ENCODE data around the gene CYP27B1. TPM values are rescaled to one million over a fixed set of nuclear protein-coding genes. Genes with fewer than 3 reads are reported as not detected.

CYP27B1 gene
- total and polyA plus RNA-seq, 2 donors (not counting 3 experiments of a cell fraction or from before 2014, with no cell fraction given): 0.62 to 2.7 TPM

DNA sequence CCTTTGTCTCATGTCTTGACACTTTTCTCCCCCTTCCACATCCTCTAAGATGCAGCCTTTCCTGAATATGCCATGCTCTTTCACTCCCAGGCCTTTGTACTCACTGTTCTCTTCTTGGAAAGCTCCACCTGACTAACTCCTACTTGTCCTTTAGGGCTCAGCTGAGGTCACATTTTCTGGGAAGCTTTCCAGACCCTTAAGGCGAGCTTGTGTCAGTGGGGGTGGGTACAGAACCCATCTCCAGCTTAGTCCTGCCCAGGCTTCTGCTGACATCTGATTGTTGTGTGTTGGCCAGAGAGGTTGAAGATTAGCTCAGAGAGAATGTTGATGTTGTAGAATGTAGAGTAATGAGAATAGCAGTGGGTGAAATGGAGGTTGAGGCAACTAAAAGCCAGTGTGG lies 12.9 kb upstream of the CYP27B1 start:
- Histone ChIP-seq H3K4me1 (ENCODE audit: control insufficient read depth, extremely low read depth, insufficient read depth, low read length) (peaks cover 7% of the 10 kb centered on the region), H2AFZ (ENCODE audit: low read depth, low read length) (no peak overlapping the region), H3K36me3 (ENCODE audit: control insufficient read depth in 2 of 2, extremely low read depth in 1 of 2, insufficient read depth in 2 of 2, low read length in 2 of 2) (peaks cover 0 to 3% of the 10 kb centered on the region in 2 experiments), H4K20me1 (replicated peaks; ENCODE audit: control insufficient read depth, extremely low read depth, insufficient read depth, low read length) (no peaks in the 10 kb centered on the region), H3K4me3 (replicated peaks in 1 of 3; ENCODE audit: insufficient read depth in 1 of 3, low read depth in 1 of 3, low read length in 3 of 3) (no peak overlapping the region), H3K4me2 (ENCODE audit: insufficient read depth, low read length) (no peak overlapping the region), H3K27ac (ENCODE audit: insufficient read depth, low read depth, low read length) (no peak overlapping the region), H3K27me3 (ENCODE audit: control insufficient read depth in 2 of 2, insufficient read depth in 2 of 2, low read length in 2 of 2) (no peaks in the 10 kb centered on the region), H3K9ac (replicated peaks; ENCODE audit: extremely low read depth, insufficient read depth, low read length) (no peak overlapping the region), H3K9me3 (replicated peaks; ENCODE audit: control insufficient read depth, insufficient read depth, low read length) (no peaks in the 10 kb centered on the region), H3K9me1 (replicated peaks; ENCODE audit: control insufficient read depth, extremely low read depth, insufficient read depth, low read length) (no peaks in the 10 kb centered on the region), H3K79me2 (ENCODE audit: control insufficient read depth, insufficient read depth, low read length) (peaks cover 14% of the 10 kb centered on the region)
- no TSS peak for BruUV-seq (replicated peaks)
- no peak for DNase-seq (ENCODE audit: low read depth, low spot score)
- no peak for FAIRE-seq
- TF ChIP-seq GATA2 (IDR thresholded peaks at IDR 0.05; ENCODE audit: insufficient read depth, insufficient read length, low read depth, low read length): no peak
- no peak for TF ChIP-seq EZH2 (IDR thresholded peaks at IDR 0.05; ENCODE audit: borderline replicate concordance, low read depth, low read length, severe bottlenecking)
- TF ChIP-seq MYC (IDR thresholded peaks at IDR 0.05; ENCODE audit: low read depth, low read length): no peak
- no peak for TF ChIP-seq JUN (IDR thresholded peaks at IDR 0.05; ENCODE audit: borderline replicate concordance, insufficient read depth, insufficient read length, low read depth)
- TF ChIP-seq FOS (IDR thresholded peaks at IDR 0.05; ENCODE audit: borderline replicate concordance, insufficient read depth, low read length): no peak
- dilution Hi-C loops (cut with MboI; ENCODE audit: extremely low pct_ligation_motif_present, low sequenced_read_pairs): no loop called here
- intact Hi-C loops (cut with micrococcal nuclease): no loop called here
- CTCF ChIA-PET: interaction anchor here (1.0 to 2.7 kb wide), 2 partner anchors 23 to 53 kb away, joined by 3 to 8 read pairs; no protein-coding TSS in a partner anchor
- POLR2A ChIA-PET: interaction anchor here (0.6 kb wide), 1 partner anchor 38 kb away, joined by 4 read pairs; no protein-coding TSS in a partner anchor

- no peaks in the 10 kb centered on the region for H3K9me1 ChIP-seq (replicated peaks; ENCODE audit: control insufficient read depth, extremely low read depth, insufficient read depth, low read length)
- intact Hi-C loops (cut with micrococcal nuclease): no loop called here
- no peak overlapping the region for H3K4me3 ChIP-seq (replicated peaks in 1 of 3; ENCODE audit: insufficient read depth in 1 of 3, low read depth in 1 of 3, low read length in 3 of 3)
- no TSS peak for BruUV-seq (replicated peaks)
- peaks cover 0 to 3% of the 10 kb centered on the region in 2 experiments for H3K36me3 ChIP-seq (ENCODE audit: control insufficient read depth in 2 of 2, extremely low read depth in 1 of 2, insufficient read depth in 2 of 2, low read length in 2 of 2)
- no peaks in the 10 kb centered on the region for H3K9me3 ChIP-seq (replicated peaks; ENCODE audit: control insufficient read depth, insufficient read depth, low read length)
- DNase-seq (ENCODE audit: low read depth, low spot score) (no peak), FAIRE-seq (no peak)
- no peak overlapping the region for H2AFZ ChIP-seq (ENCODE audit: low read depth, low read length)
- no peak overlapping the region for H3K9ac ChIP-seq (replicated peaks; ENCODE audit: extremely low read depth, insufficient read depth, low read length)
- CTCF ChIA-PET: interaction anchor here (1.1 kb wide), 1 partner anchor 21 kb away, joined by 4 read pairs; no protein-coding TSS in a partner anchor
- H3K4me1 ChIP-seq (ENCODE audit: control insufficient read depth, extremely low read depth, insufficient read depth, low read length): peaks cover 4% of the 10 kb centered on the region
- dilution Hi-C loops (cut with MboI; ENCODE audit: extremely low pct_ligation_motif_present, low sequenced_read_pairs): no loop called here
- H3K27me3 ChIP-seq (ENCODE audit: control insufficient read depth in 2 of 2, insufficient read depth in 2 of 2, low read length in 2 of 2): no peaks in the 10 kb centered on the region
- no peak overlapping the region for H3K4me2 ChIP-seq (ENCODE audit: insufficient read depth, low read length)
- peaks cover 2% of the 10 kb centered on the region for H3K79me2 ChIP-seq (ENCODE audit: control insufficient read depth, insufficient read depth, low read length)
- H4K20me1 ChIP-seq (replicated peaks; ENCODE audit: control insufficient read depth, extremely low read depth, insufficient read depth, low read length): no peaks in the 10 kb centered on the region
- H3K27ac ChIP-seq (ENCODE audit: insufficient read depth, low read depth, low read length): no peak overlapping the region
- POLR2A ChIA-PET: no interaction called here
- TF ChIP-seq FOS (IDR thresholded peaks at IDR 0.05; ENCODE audit: borderline replicate concordance, insufficient read depth, low read length) (no peak), JUN (IDR thresholded peaks at IDR 0.05; ENCODE audit: borderline replicate concordance, insufficient read depth, insufficient read length, low read depth) (no peak), GATA2 (IDR thresholded peaks at IDR 0.05; ENCODE audit: insufficient read depth, insufficient read length, low read depth, low read length) (no peak)
These were observed 11.0 kb upstream of the CYP27B1 start for GRCh38 chr12:57777911-57778310.

All from endothelial cell of umbilical vein (primary cell).